HUES6 (cell line): Measurements from ENCODE around the gene OBI1.

Experiments used
- H3K27ac ChIP-seq: 2 replicates; pipeline ENCODE4 v1.7.0; 2013; ENCODE audit warnings: low read depth, mild to moderate bottlenecking, low read length, inconsistent platforms
- H3K27me3 ChIP-seq: 2 replicates; pipeline ENCODE4 v1.6.1; 2013; ENCODE audit warnings: low read length; ENCODE audit not compliant: control insufficient read depth, insufficient read depth
- H3K36me3 ChIP-seq: 2 replicates; pipeline ENCODE4 v1.6.1; 2013; ENCODE audit warnings: low read length; ENCODE audit not compliant: control insufficient read depth, insufficient read depth
- H3K4me1 ChIP-seq: 2 replicates; pipeline ENCODE4 v1.6.1; 2013; ENCODE audit warnings: low read length; ENCODE audit not compliant: control insufficient read depth, insufficient read depth
- H3K4me3 ChIP-seq: 2 replicates; pipeline ENCODE4 v1.5.1; 2013; ENCODE audit warnings: low read depth, low read length
- H3K9ac ChIP-seq: one replicate; pipeline ENCODE4 v1.6.1; 2013; ENCODE audit warnings: mild to moderate bottlenecking, low read length
- H3K9me3 ChIP-seq: 2 replicates; pipeline ENCODE4 v1.6.1; 2013; ENCODE audit warnings: low read depth, low read length; ENCODE audit not compliant: control insufficient read depth, insufficient read depth

The OBI1 gene

GRCh38 chr13:78658630-78659449 lies at the start of gene OBI1:
Gene OBI1, minus strand, starts transcription at chr13:78659155. Its CDS starts 35 bp downstream, at chr13:78659120.
- Histone ChIP-seq H3K27me3 (peaks cover 34% of the 10 kb centered on the region), H3K36me3 (no peaks in the 10 kb centered on the region), H3K4me1 (peaks cover 10% of the 10 kb centered on the region; the same call in 1 of the 2 replicates), H3K27ac (peak within 1 kb of the TSS; percentile 54), H3K9ac (peak within 1 kb of the TSS; percentile 85), H3K9me3 (no peaks in the 10 kb centered on the region), H3K4me3 (peak within 1 kb of the TSS; percentile 87)

- Histone ChIP-seq H3K27ac (no peak overlapping the region), H3K4me1 (no peaks in the 10 kb centered on the region), H3K9ac (no peak overlapping the region), H3K27me3 (no peaks in the 10 kb centered on the region), H3K36me3 (no peaks in the 10 kb centered on the region), H3K9me3 (peaks cover 3% of the 10 kb centered on the region; the same call in 1 of the 2 replicates), H3K4me3 (no peak overlapping the region)
Observed at GRCh38 chr13:78701383-78701782, 42.4 kb upstream of the OBI1 start.

GRCh38 chr13:78700121-78700910 lies 41.4 kb upstream of the OBI1 start:
- Histone ChIP-seq H3K27ac (no peak overlapping the region), H3K9me3 (peaks cover 3% of the 10 kb centered on the region; the same call in 1 of the 2 replicates), H3K4me1 (no peaks in the 10 kb centered on the region), H3K4me3 (no peak overlapping the region), H3K27me3 (no peaks in the 10 kb centered on the region), H3K9ac (no peak overlapping the region), H3K36me3 (no peaks in the 10 kb centered on the region)

GRCh38 chr13:78689011-78689410 lies 30.1 kb upstream of the OBI1 start:
- H3K9ac ChIP-seq: no peak overlapping the region
- H3K4me1 ChIP-seq: no peaks in the 10 kb centered on the region
- H3K9me3 ChIP-seq: no peaks in the 10 kb centered on the region
- H3K36me3 ChIP-seq: no peaks in the 10 kb centered on the region
- no peak overlapping the region for H3K4me3 ChIP-seq
- H3K27me3 ChIP-seq: no peaks in the 10 kb centered on the region
- H3K27ac ChIP-seq: no peak overlapping the region

- H3K9ac ChIP-seq: no peak overlapping the region
- H3K27me3 ChIP-seq: no peaks in the 10 kb centered on the region
- no peaks in the 10 kb centered on the region for H3K9me3 ChIP-seq
- H3K4me3 ChIP-seq: no peak overlapping the region
- no peaks in the 10 kb centered on the region for H3K4me1 ChIP-seq
- no peaks in the 10 kb centered on the region for H3K36me3 ChIP-seq
- no peak overlapping the region for H3K27ac ChIP-seq
Observed at GRCh38 chr13:78686461-78686860, 27.5 kb upstream of the OBI1 start.

- no peaks in the 10 kb centered on the region for H3K4me1 ChIP-seq
- H3K9ac ChIP-seq: no peak overlapping the region
- H3K9me3 ChIP-seq: no peaks in the 10 kb centered on the region
- H3K36me3 ChIP-seq: no peaks in the 10 kb centered on the region
- no peak overlapping the region for H3K4me3 ChIP-seq
- no peak overlapping the region for H3K27ac ChIP-seq
- H3K27me3 ChIP-seq: no peaks in the 10 kb centered on the region
Observed at GRCh38 chr13:78680576-78681350, 21.8 kb upstream of the OBI1 start.

GRCh38 chr13:78680115-78680561 lies 21.2 kb upstream of the OBI1 start:
- H3K4me3 ChIP-seq: no peak overlapping the region
- no peaks in the 10 kb centered on the region for H3K4me1 ChIP-seq
- H3K9me3 ChIP-seq: no peaks in the 10 kb centered on the region
- no peak overlapping the region for H3K27ac ChIP-seq
- no peaks in the 10 kb centered on the region for H3K27me3 ChIP-seq
- H3K9ac ChIP-seq: no peak overlapping the region
- no peaks in the 10 kb centered on the region for H3K36me3 ChIP-seq

- no peaks in the 10 kb centered on the region for H3K4me1 ChIP-seq
- no peaks in the 10 kb centered on the region for H3K36me3 ChIP-seq
- no peak overlapping the region for H3K4me3 ChIP-seq
- H3K27ac ChIP-seq: no peak overlapping the region
- H3K27me3 ChIP-seq: no peaks in the 10 kb centered on the region
- no peak overlapping the region for H3K9ac ChIP-seq
- H3K9me3 ChIP-seq: no peaks in the 10 kb centered on the region
Observed at GRCh38 chr13:78679329-78679728, 20.4 kb upstream of the OBI1 start.

GRCh38 chr13:78675112-78675511 lies 16.2 kb upstream of the OBI1 start:
- Histone ChIP-seq H3K27ac (no peak overlapping the region), H3K36me3 (no peaks in the 10 kb centered on the region), H3K4me1 (no peaks in the 10 kb centered on the region), H3K4me3 (no peak overlapping the region), H3K9me3 (no peaks in the 10 kb centered on the region), H3K27me3 (peaks cover 12% of the 10 kb centered on the region), H3K9ac (no peak overlapping the region)

GRCh38 chr13:78674638-78675037 lies 15.7 kb upstream of the OBI1 start:
- Histone ChIP-seq H3K9ac (no peak overlapping the region), H3K4me3 (no peak overlapping the region), H3K27me3 (peaks cover 12% of the 10 kb centered on the region), H3K27ac (no peak overlapping the region), H3K4me1 (no peaks in the 10 kb centered on the region), H3K36me3 (no peaks in the 10 kb centered on the region), H3K9me3 (no peaks in the 10 kb centered on the region)
